Lung (tissue), 16 donors: ENCODE data around the gene LYSMD4. TPM values are rescaled to one million over a fixed set of nuclear protein-coding genes. Genes with fewer than 3 reads are reported as not detected.
"Not testable (repeated sequence)": the region's sequence is repeated elsewhere in the genome, so short reads cannot be mapped to it uniquely, and the experiment has no call there.

Source experiments
- ATAC-seq: fragments of 200-7000 bp; cut with Tn5 transposase; one replicate; pipeline ENCODE4 v1.9.1; 2020; ENCODE audit warnings: moderate number of reproducible peaks; ENCODE audit not compliant: insufficient read depth, low FRiP score
- DNase-seq, 3 donors: peaks; one replicate each; pipeline ENCODE4 v3.0.0-alpha.2; 2013 to 2017
- H3K27ac ChIP-seq, 2 donors: one replicate each; pipeline ENCODE4 v1.5.1; 2013; ENCODE audit warnings: mild to moderate bottlenecking in 2 of 2, moderate library complexity in 2 of 2, control low read depth in 1 of 2, inconsistent platforms in 1 of 2, low read depth in 1 of 2, low read length in 1 of 2
- H3K27me3 ChIP-seq, 3 donors: one replicate each; pipeline ENCODE4 v1.5.1; 2013; ENCODE audit warnings: low read length in 2 of 3; ENCODE audit not compliant: control insufficient read depth in 3 of 3, insufficient read depth in 3 of 3
- H3K36me3 ChIP-seq, 4 donors: one replicate each; pipeline ENCODE4 v1.5.1; 2013; ENCODE audit warnings: low read length in 4 of 4, mild to moderate bottlenecking in 1 of 4, moderate library complexity in 1 of 4; ENCODE audit not compliant: control insufficient read depth in 4 of 4, insufficient read depth in 4 of 4
- H3K4me1 ChIP-seq, 5 donors: one replicate each; pipeline ENCODE4 v1.5.1; 2013; ENCODE audit warnings: low read length in 5 of 5, mild to moderate bottlenecking in 2 of 5, moderate library complexity in 1 of 5; ENCODE audit not compliant: control insufficient read depth in 5 of 5, insufficient read depth in 5 of 5
- H3K4me3 ChIP-seq: one replicate; pipeline ENCODE4 v1.5.1; 2013; ENCODE audit warnings: mild to moderate bottlenecking, control low read depth, moderate library complexity
- H3K9ac ChIP-seq, 2 donors: one replicate each; pipeline ENCODE4 v1.5.1; 2013; ENCODE audit warnings: low read length in 2 of 2, control low read depth in 1 of 2; ENCODE audit not compliant: insufficient read depth in 1 of 2
- H3K9me3 ChIP-seq, 4 donors: one replicate each; pipeline ENCODE4 v1.5.1; 2013; ENCODE audit warnings: low read length in 3 of 4, mild to moderate bottlenecking in 1 of 4, moderate library complexity in 1 of 4; ENCODE audit not compliant: control insufficient read depth in 4 of 4, insufficient read depth in 3 of 4
- CTCF ChIP-seq: IDR thresholded peaks from 2 replicates; pipeline ENCODE4 v1.5.1; 2012; ENCODE audit warnings: mild to moderate bottlenecking; ENCODE audit errors: control extremely low read depth, extremely low read depth
- WGBS, 2 donors: extraction: QIAGEN DNeasy Blood & Tissue Kit; methylation state at CpG; one replicate each; pipeline ENCODE4 v1.1.7; 2013; 5-methylcytosine and 5-hydroxymethylcytosine counted together
- long read RNA-seq, 5 donors: transcript quantifications; one replicate each; lab custom pipeline, GENCODE V29; 2026
- polyA plus RNA-seq, 2 donors: library from polyadenylated mRNA; stranded (reverse); fragments of 200-250 nt; gene quantifications; one replicate each; pipeline ENCODE4 v1.2.1, GENCODE V29; 2013
- total RNA-seq, 2 donors: library from RNA; depleted of rRNA in 1 of 2; stranded (reverse); fragments of >200 nt in 1 of 2; gene quantifications; one replicate each; pipeline ENCODE4 v1.2.1, GENCODE V29; 2014 to 2021
- donor health status: control.
- donor health status: control.
- donor health status: Bipolar disorder and iron deficiency.
- donor health status: healthy.
- donor health status: DM: yes; HTN: yes; CAD: no.

The LYSMD4 gene
- total RNA-seq (10 to 100 TPM; 11.8 to 12.4 TPM), polyA plus RNA-seq (1 to 10 TPM; 3.7 to 7.2 TPM)
- long read RNA-seq, donor 1, transcript LYSMD4-203 (1 exons, 2,122 nt): major isoform, 117 of 119 reads
- long read RNA-seq, donor 1, partial matches to known transcripts: 0 of 119 reads
- long read RNA-seq, donor 1, other reads (novel, unspliced or antisense): 0 of 119 reads
- long read RNA-seq, donor 2, transcript LYSMD4-203 (1 exons, 2,122 nt): major isoform, 55 of 55 reads
- long read RNA-seq, donor 2, partial matches to known transcripts: 0 of 55 reads
- long read RNA-seq, donor 2, other reads (novel, unspliced or antisense): 0 of 55 reads
- long read RNA-seq, donor 3, transcript LYSMD4-203 (1 exons, 2,122 nt): major isoform, 60 of 60 reads
- long read RNA-seq, donor 3, partial matches to known transcripts: 0 of 60 reads
- long read RNA-seq, donor 3, other reads (novel, unspliced or antisense): 0 of 60 reads
- long read RNA-seq, donor 4, transcript LYSMD4-203 (1 exons, 2,122 nt): major isoform, 68 of 68 reads
- long read RNA-seq, donor 4, partial matches to known transcripts: 0 of 68 reads
- long read RNA-seq, donor 4, other reads (novel, unspliced or antisense): 0 of 68 reads
- long read RNA-seq, donor 5, transcript LYSMD4-203 (1 exons, 2,122 nt): major isoform, 101 of 102 reads
- long read RNA-seq, donor 5, partial matches to known transcripts: 0 of 102 reads
- long read RNA-seq, donor 5, other reads (novel, unspliced or antisense): 0 of 102 reads

GRCh38 chr15:99733268-99734039 is at the start of gene LYSMD4:
Gene LYSMD4, minus strand, starts transcription at chr15:99733437. Its CDS starts 1,438 bp downstream, at chr15:99731999.
- H3K4me1 ChIP-seq: peaks cover 0 to 38% (median 19%) of the 10 kb centered on the region in 5 donors
- TF ChIP-seq CTCF: no peak
- no peaks in the 10 kb centered on the region for H3K9me3 ChIP-seq
- ATAC-seq: peak; percentile 99
- peak within 1 kb of the TSS; percentile 84 for H3K4me3 ChIP-seq
- 11 to 13% methylated on average over 66 to 69 of the region's 69 CpGs for WGBS, 2 donors
- peaks cover 0 to 5% (median 2%) of the 10 kb centered on the region in 4 donors for H3K36me3 ChIP-seq
- DNase-seq: peak; percentile 97 to 98 (median 98)
- no peaks in the 10 kb centered on the region for H3K27me3 ChIP-seq
- peak within 1 kb of the TSS; percentile 42 to 75 for H3K9ac ChIP-seq
- H3K27ac ChIP-seq: peak within 1 kb of the TSS; percentile 76 to 93

- H3K36me3 ChIP-seq, DNase-seq, H3K27me3 ChIP-seq, H3K9me3 ChIP-seq, H3K9ac ChIP-seq, H3K27ac ChIP-seq, H3K4me1 ChIP-seq, H3K4me3 ChIP-seq, ATAC-seq: not testable (repeated sequence)
- WGBS, 2 donors: 70 to 81% methylated on average over 1 to 2 of the region's 4 CpGs
Observed at GRCh38 chr15:99782029-99782428, 48.8 kb upstream of the LYSMD4 start.

GRCh38 chr15:99777144-99777543 is 43.9 kb upstream of the LYSMD4 start:
- DNase-seq: no peak
- H3K9ac ChIP-seq: no peak overlapping the region
- H3K27ac ChIP-seq: no peak overlapping the region
- H3K4me3 ChIP-seq: no peak overlapping the region
- ATAC-seq: no peak
- no peaks in the 10 kb centered on the region for H3K27me3 ChIP-seq
- WGBS, 2 donors: 100% methylated on average over 1 of the region's 1 CpG
- no peaks in the 10 kb centered on the region for H3K36me3 ChIP-seq
- no peaks in the 10 kb centered on the region for H3K9me3 ChIP-seq
- TF ChIP-seq CTCF: no peak
- H3K4me1 ChIP-seq: no peaks in the 10 kb centered on the region
